HL-60 (cell line): Measurements from ENCODE around the gene KDM2B.

Experiments
- CTCF ChIP-seq: IDR thresholded peaks from one replicate; pipeline ENCODE4 v1.5.1; 2011; ENCODE audit warnings: low read length, control low read depth, inconsistent platforms; ENCODE audit not compliant: insufficient read depth
- GABPA ChIP-seq: IDR thresholded peaks from 2 replicates; pipeline ENCODE4 v1.6.1; 2012; ENCODE audit warnings: low read depth
- REST ChIP-seq: IDR thresholded peaks from 2 replicates; pipeline ENCODE4 v1.6.1; 2012; ENCODE audit warnings: low read depth; ENCODE audit not compliant: insufficient replicate concordance

- TF ChIP-seq CTCF: no peak
- no peak for TF ChIP-seq GABPA
- TF ChIP-seq REST: no peak
Observed at GRCh38 chr12:121614872-121615467, 34.1 kb upstream of the KDM2B start.
